Fibroblast of mammary gland (primary cell): ENCODE results near the gene ATP5F1E.

Source experiments
- DNase-seq: peaks from one replicate; pipeline ENCODE4 v3.0.0-alpha.2; 2010; ENCODE audit warnings: low read depth
- H3K4me3 ChIP-seq: 2 replicates; pipeline ENCODE4 v1.5.1; 2011; ENCODE audit warnings: low read depth, mild to moderate bottlenecking, low read length, moderate library complexity; ENCODE audit not compliant: control insufficient read depth
- CTCF ChIP-seq: conservative IDR thresholded peaks from 2 replicates; pipeline ENCODE4 v1.5.1; 2011; ENCODE audit warnings: low read depth, low read length, inconsistent platforms; ENCODE audit not compliant: control insufficient read depth, insufficient read depth

The ATP5F1E gene

GRCh38 chr20:59004493-59004762, 27.7 kb downstream of the ATP5F1E start:
- no peak for DNase-seq
- H3K4me3 ChIP-seq = no peak overlapping the region
- no peak for TF ChIP-seq CTCF

GRCh38 chr20:59003836-59004492, 28.2 kb downstream of the ATP5F1E start:
- no peak overlapping the region for H3K4me3 ChIP-seq
- DNase-seq = no peak
- TF ChIP-seq CTCF = no peak

- TF ChIP-seq CTCF = no peak
- no peak overlapping the region for H3K4me3 ChIP-seq
- peak; percentile 26 for DNase-seq
These were observed 29.2 kb downstream of the ATP5F1E start for GRCh38 chr20:59002874-59003399.

GRCh38 chr20:59002388-59002787, 29.7 kb downstream of the ATP5F1E start:
- no peak for TF ChIP-seq CTCF
- no peak for DNase-seq
- no peak overlapping the region for H3K4me3 ChIP-seq

- no peak for TF ChIP-seq CTCF
- H3K4me3 ChIP-seq = no peak overlapping the region
- DNase-seq = no peak
These were observed 30.5 kb downstream of the ATP5F1E start for GRCh38 chr20:59001449-59002171.

- no peak for TF ChIP-seq CTCF
- H3K4me3 ChIP-seq = no peak overlapping the region
- no peak for DNase-seq
These were observed 31.1 kb downstream of the ATP5F1E start for GRCh38 chr20:59001068-59001448.
